ENCODE results near the gene POLR1A.

The POLR1A gene

GRCh38 chr2:86143307-86143706, 37.6 kb upstream of the POLR1A start:
- TF ChIP-seq, protein P1, sequence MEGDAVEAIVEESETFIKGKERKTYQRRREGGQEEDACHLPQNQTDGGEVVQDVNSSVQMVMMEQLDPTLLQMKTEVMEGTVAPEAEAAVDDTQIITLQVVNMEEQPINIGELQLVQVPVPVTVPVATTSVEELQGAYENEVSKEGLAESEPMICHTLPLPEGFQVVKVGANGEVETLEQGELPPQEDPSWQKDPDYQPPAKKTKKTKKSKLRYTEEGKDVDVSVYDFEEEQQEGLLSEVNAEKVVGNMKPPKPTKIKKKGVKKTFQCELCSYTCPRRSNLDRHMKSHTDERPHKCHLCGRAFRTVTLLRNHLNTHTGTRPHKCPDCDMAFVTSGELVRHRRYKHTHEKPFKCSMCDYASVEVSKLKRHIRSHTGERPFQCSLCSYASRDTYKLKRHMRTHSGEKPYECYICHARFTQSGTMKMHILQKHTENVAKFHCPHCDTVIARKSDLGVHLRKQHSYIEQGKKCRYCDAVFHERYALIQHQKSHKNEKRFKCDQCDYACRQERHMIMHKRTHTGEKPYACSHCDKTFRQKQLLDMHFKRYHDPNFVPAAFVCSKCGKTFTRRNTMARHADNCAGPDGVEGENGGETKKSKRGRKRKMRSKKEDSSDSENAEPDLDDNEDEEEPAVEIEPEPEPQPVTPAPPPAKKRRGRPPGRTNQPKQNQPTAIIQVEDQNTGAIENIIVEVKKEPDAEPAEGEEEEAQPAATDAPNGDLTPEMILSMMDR (conservative IDR thresholded peaks at IDR 0.05; ENCODE audit: low read depth, low read length) = no peak
- Histone ChIP-seq H4K20me1 (ENCODE audit: insufficient read depth) (no peaks in the 10 kb centered on the region), H3K9ac (no peak overlapping the region), H3K27me3 (ENCODE audit: insufficient read depth, low read depth) (no peaks in the 10 kb centered on the region), H3K4me3 (IDR thresholded peaks at IDR 0.05; ENCODE audit: insufficient read depth, low read depth, low read length) (no peak overlapping the region), H3K36me3 (ENCODE audit: insufficient read depth) (peaks cover 14% of the 10 kb centered on the region; the same call in 1 of the 2 replicates), H3K27ac (no peak overlapping the region), H2AFZ (ENCODE audit: low read depth) (no peak overlapping the region), H3K79me2 (ENCODE audit: insufficient read depth, low read depth) (no peaks in the 10 kb centered on the region), H3K4me1 (ENCODE audit: low read depth, poor library complexity, severe bottlenecking) (peaks cover 30% of the 10 kb centered on the region), H3K4me2 (no peak overlapping the region)

DNA sequence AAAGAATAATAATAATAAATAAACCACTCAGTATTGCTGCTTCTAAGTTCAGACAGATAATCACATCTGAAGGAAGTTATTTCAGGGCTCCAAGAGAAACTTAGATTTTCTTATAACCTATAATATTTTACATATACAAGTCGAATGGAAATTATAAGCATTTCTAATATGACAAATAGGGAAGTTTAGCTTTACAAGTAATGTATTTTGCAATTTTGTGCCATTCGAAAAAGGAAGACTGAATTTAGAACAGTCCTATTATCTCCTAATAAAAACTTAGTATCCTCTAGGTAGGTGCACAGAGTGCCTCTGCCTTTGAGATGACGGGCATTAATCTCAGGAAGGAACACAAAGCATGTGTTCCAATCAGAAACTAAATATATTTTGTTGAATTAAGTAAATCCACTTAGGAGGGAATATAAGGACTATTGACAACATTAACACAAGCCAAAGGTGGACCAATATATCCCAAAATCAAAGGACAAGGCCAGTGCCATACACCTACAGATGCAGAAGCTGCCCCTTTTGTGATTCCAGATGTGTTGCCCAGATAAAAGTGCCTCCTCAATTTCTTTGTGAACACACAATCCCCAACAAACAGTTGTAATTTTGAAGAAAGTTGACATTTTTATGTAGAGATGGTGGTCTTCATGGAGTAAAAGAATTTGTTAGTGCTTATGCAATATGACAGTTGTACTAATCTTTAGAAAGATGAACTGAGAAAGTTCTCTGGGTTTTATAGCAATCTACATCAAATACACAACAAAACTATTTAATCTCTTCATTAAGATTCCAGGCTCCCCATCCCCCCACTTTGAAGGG, 37.0 kb upstream of the POLR1A start:
- Histone ChIP-seq H4K20me1 (ENCODE audit: insufficient read depth) (no peaks in the 10 kb centered on the region), H3K4me3 (IDR thresholded peaks at IDR 0.05; ENCODE audit: insufficient read depth, low read depth, low read length) (no peak overlapping the region), H3K27ac (no peak overlapping the region), H3K4me2 (no peak overlapping the region), H2AFZ (ENCODE audit: low read depth) (no peak overlapping the region), H3K27me3 (ENCODE audit: insufficient read depth, low read depth) (no peaks in the 10 kb centered on the region), H3K4me1 (ENCODE audit: low read depth, poor library complexity, severe bottlenecking) (peaks cover 30% of the 10 kb centered on the region), H3K79me2 (ENCODE audit: insufficient read depth, low read depth) (no peaks in the 10 kb centered on the region), H3K36me3 (ENCODE audit: insufficient read depth) (peaks cover 14% of the 10 kb centered on the region; the same call in 1 of the 2 replicates), H3K9ac (no peak overlapping the region)
- TF ChIP-seq, protein P1 (conservative IDR thresholded peaks at IDR 0.05; ENCODE audit: low read depth, low read length) = no peak

- H3K27me3 ChIP-seq (ENCODE audit: insufficient read depth, low read depth) = no peaks in the 10 kb centered on the region
- H3K4me1 ChIP-seq (ENCODE audit: low read depth, poor library complexity, severe bottlenecking) = peaks cover 30% of the 10 kb centered on the region
- H3K79me2 ChIP-seq (ENCODE audit: insufficient read depth, low read depth) = no peaks in the 10 kb centered on the region
- H4K20me1 ChIP-seq (ENCODE audit: insufficient read depth) = no peaks in the 10 kb centered on the region
- no peak overlapping the region; the same call in 1 of the 2 replicates for H3K4me2 ChIP-seq
- peaks cover 5% of the 10 kb centered on the region; the same call in 1 of the 2 replicates for H3K36me3 ChIP-seq (ENCODE audit: insufficient read depth)
- peak overlapping the region; percentile 2; the same call in 1 of the 2 replicates for H3K27ac ChIP-seq
- no peak overlapping the region for H3K4me3 ChIP-seq (IDR thresholded peaks at IDR 0.05; ENCODE audit: insufficient read depth, low read depth, low read length)
- TF ChIP-seq, protein P1 (conservative IDR thresholded peaks at IDR 0.05; ENCODE audit: low read depth, low read length) = no peak
- H3K9ac ChIP-seq = no peak overlapping the region
- no peak overlapping the region for H2AFZ ChIP-seq (ENCODE audit: low read depth)
These were observed 35.3 kb upstream of the POLR1A start for GRCh38 chr2:86140969-86141392.

DNA sequence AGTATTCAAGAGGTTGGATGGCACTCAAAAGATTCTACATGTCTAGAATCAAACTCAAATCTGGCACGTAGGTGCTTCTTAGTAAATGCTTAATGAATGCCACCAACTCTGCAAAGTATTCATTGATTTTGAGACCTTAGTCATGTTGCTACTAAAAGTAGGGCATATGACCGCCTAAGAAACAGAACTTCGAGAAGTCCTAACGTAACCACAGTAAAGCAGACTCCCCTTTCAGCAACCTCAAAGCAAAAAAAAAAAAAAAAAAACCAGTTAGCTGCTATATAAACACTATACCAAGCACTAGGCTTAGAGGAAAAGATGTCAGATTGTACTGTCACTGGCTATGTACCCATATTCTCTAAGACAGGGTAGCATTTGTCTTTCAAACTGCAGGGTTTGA, 34.3 kb upstream of the POLR1A start:
- Histone ChIP-seq H3K9ac (no peak overlapping the region), H3K4me3 (IDR thresholded peaks at IDR 0.05; ENCODE audit: insufficient read depth, low read depth, low read length) (no peak overlapping the region), H3K27me3 (ENCODE audit: insufficient read depth, low read depth) (no peaks in the 10 kb centered on the region), H4K20me1 (ENCODE audit: insufficient read depth) (no peaks in the 10 kb centered on the region), H3K27ac (no peak overlapping the region), H3K36me3 (ENCODE audit: insufficient read depth) (peaks cover under 1% of the 10 kb centered on the region; the same call in 1 of the 2 replicates), H2AFZ (ENCODE audit: low read depth) (no peak overlapping the region), H3K4me1 (ENCODE audit: low read depth, poor library complexity, severe bottlenecking) (peaks cover 30% of the 10 kb centered on the region), H3K79me2 (ENCODE audit: insufficient read depth, low read depth) (no peaks in the 10 kb centered on the region), H3K4me2 (no peak overlapping the region; the same call in 1 of the 2 replicates)
- TF ChIP-seq, protein P1 (conservative IDR thresholded peaks at IDR 0.05; ENCODE audit: low read depth, low read length) = no peak
